ENCODE data around the gene SOX4.

The SOX4 gene

GRCh38 chr6:21612067-21612745, 18.7 kb downstream of the SOX4 start:
- H4K91ac ChIP-seq (ENCODE audit: low read length): no peak overlapping the region
- H2BK120ac ChIP-seq (ENCODE audit: low read depth, low read length): no peak overlapping the region
- no peaks in the 10 kb centered on the region for H3K27me3 ChIP-seq (ENCODE audit: control insufficient read depth in 1 of 2, insufficient read depth in 1 of 2, low read length in 2 of 2)
- no peak overlapping the region for H4K8ac ChIP-seq (ENCODE audit: low read length)
- peak overlapping the region in 1 of 2 experiments; percentile 42 for H2BK12ac ChIP-seq (ENCODE audit: low read length in 2 of 2)
- H3K27ac ChIP-seq (ENCODE audit: low read length, poor library complexity, severe bottlenecking): no peak overlapping the region
- no peaks in the 10 kb centered on the region for H3K9me3 ChIP-seq (ENCODE audit: control insufficient read depth, low read length)
- DNase-seq: no peak
- no peaks in the 10 kb centered on the region for H3K36me3 ChIP-seq (ENCODE audit: control insufficient read depth in 1 of 2, insufficient read depth in 2 of 2, low read depth in 1 of 2, low read length in 2 of 2)
- peaks cover 3% of the 10 kb centered on the region for H3K4me1 ChIP-seq (ENCODE audit: control insufficient read depth, insufficient read depth, low read depth, low read length)
- H3K9ac ChIP-seq (ENCODE audit: low read length): no peak overlapping the region
- no peak overlapping the region for H3K23ac ChIP-seq (ENCODE audit: low read length in 2 of 2)
- no peak overlapping the region for H2BK15ac ChIP-seq (ENCODE audit: low read depth, poor library complexity, severe bottlenecking)
- H3K18ac ChIP-seq (ENCODE audit: low read depth in 1 of 2, low read length in 2 of 2): no peak overlapping the region
- WGBS: 93% methylated on average over 6 of the region's 6 CpGs
- no peak overlapping the region for H2AFZ ChIP-seq (ENCODE audit: low read depth, low read length)
- H3K79me1 ChIP-seq (replicated peaks; ENCODE audit: low read length, poor library complexity, severe bottlenecking): no peaks in the 10 kb centered on the region
- H3K4me3 ChIP-seq (ENCODE audit: insufficient read depth in 1 of 2, low read depth in 1 of 2, low read length in 2 of 2): no peak overlapping the region
- no peak overlapping the region for H3K4ac ChIP-seq (ENCODE audit: low read depth in 1 of 2, low read length in 2 of 2)
- H2AK5ac ChIP-seq (ENCODE audit: low read length, severe bottlenecking): no peak overlapping the region
- H2BK5ac ChIP-seq (ENCODE audit: low read depth, low read length, poor library complexity, severe bottlenecking): no peak overlapping the region
- peak overlapping the region in 1 of 2 experiments; percentile 38 for H3K14ac ChIP-seq (ENCODE audit: low read length in 2 of 2)
- H3K4me2 ChIP-seq (ENCODE audit: low read length, poor library complexity, severe bottlenecking): no peak overlapping the region

GRCh38 chr6:21613809-21614208, 20.3 kb downstream of the SOX4 start:
- no peak overlapping the region for H3K9ac ChIP-seq (ENCODE audit: low read length)
- H3K36me3 ChIP-seq (ENCODE audit: control insufficient read depth in 1 of 2, insufficient read depth in 2 of 2, low read depth in 1 of 2, low read length in 2 of 2): no peaks in the 10 kb centered on the region
- H2AFZ ChIP-seq (ENCODE audit: low read depth, low read length): no peak overlapping the region
- H3K4me3 ChIP-seq (ENCODE audit: insufficient read depth in 1 of 2, low read depth in 1 of 2, low read length in 2 of 2): no peak overlapping the region
- no peak overlapping the region for H4K8ac ChIP-seq (ENCODE audit: low read length)
- no peak overlapping the region for H3K14ac ChIP-seq (ENCODE audit: low read length in 2 of 2)
- H3K18ac ChIP-seq (ENCODE audit: low read depth in 1 of 2, low read length in 2 of 2): no peak overlapping the region
- no peak overlapping the region for H2BK12ac ChIP-seq (ENCODE audit: low read length in 2 of 2)
- no peak overlapping the region for H3K4me2 ChIP-seq (ENCODE audit: low read length, poor library complexity, severe bottlenecking)
- no peaks in the 10 kb centered on the region for H3K27me3 ChIP-seq (ENCODE audit: control insufficient read depth in 1 of 2, insufficient read depth in 1 of 2, low read length in 2 of 2)
- H3K23ac ChIP-seq (ENCODE audit: low read length in 2 of 2): no peak overlapping the region
- H2BK5ac ChIP-seq (ENCODE audit: low read depth, low read length, poor library complexity, severe bottlenecking): no peak overlapping the region
- H3K79me1 ChIP-seq (replicated peaks; ENCODE audit: low read length, poor library complexity, severe bottlenecking): no peaks in the 10 kb centered on the region
- H2BK120ac ChIP-seq (ENCODE audit: low read depth, low read length): no peak overlapping the region
- 70% methylated on average over 1 of the region's 2 CpGs for WGBS
- H3K27ac ChIP-seq (ENCODE audit: low read length, poor library complexity, severe bottlenecking): no peak overlapping the region
- no peak overlapping the region for H2AK5ac ChIP-seq (ENCODE audit: low read length, severe bottlenecking)
- no peak overlapping the region for H2BK15ac ChIP-seq (ENCODE audit: low read depth, poor library complexity, severe bottlenecking)
- no peak for DNase-seq
- H3K4me1 ChIP-seq (ENCODE audit: control insufficient read depth, insufficient read depth, low read depth, low read length): peaks cover 3% of the 10 kb centered on the region
- no peak overlapping the region for H4K91ac ChIP-seq (ENCODE audit: low read length)
- H3K9me3 ChIP-seq (ENCODE audit: control insufficient read depth, low read length): no peaks in the 10 kb centered on the region
- H3K4ac ChIP-seq (ENCODE audit: low read depth in 1 of 2, low read length in 2 of 2): no peak overlapping the region

GRCh38 chr6:21614226-21614625, 20.7 kb downstream of the SOX4 start:
- no peak for DNase-seq
- Histone ChIP-seq H3K14ac (ENCODE audit: low read length in 2 of 2) (no peak overlapping the region), H3K9ac (ENCODE audit: low read length) (no peak overlapping the region)

GRCh38 chr6:21615504-21615903, 22.0 kb downstream of the SOX4 start:
- H3K23ac ChIP-seq (ENCODE audit: low read length in 2 of 2): no peak overlapping the region
- no peak overlapping the region for H2AFZ ChIP-seq (ENCODE audit: low read depth, low read length)
- no peak overlapping the region for H2AK5ac ChIP-seq (ENCODE audit: low read length, severe bottlenecking)
- no peak overlapping the region for H2BK5ac ChIP-seq (ENCODE audit: low read depth, low read length, poor library complexity, severe bottlenecking)
- H3K4me3 ChIP-seq (ENCODE audit: insufficient read depth in 1 of 2, low read depth in 1 of 2, low read length in 2 of 2): no peak overlapping the region
- no peak overlapping the region for H2BK120ac ChIP-seq (ENCODE audit: low read depth, low read length)
- H3K14ac ChIP-seq (ENCODE audit: low read length in 2 of 2): no peak overlapping the region
- H3K4me2 ChIP-seq (ENCODE audit: low read length, poor library complexity, severe bottlenecking): no peak overlapping the region
- no peak overlapping the region for H4K91ac ChIP-seq (ENCODE audit: low read length)
- no peak overlapping the region for H3K4ac ChIP-seq (ENCODE audit: low read depth in 1 of 2, low read length in 2 of 2)
- no peaks in the 10 kb centered on the region for H3K36me3 ChIP-seq (ENCODE audit: control insufficient read depth in 1 of 2, insufficient read depth in 2 of 2, low read depth in 1 of 2, low read length in 2 of 2)
- peak overlapping the region in 1 of 2 experiments; percentile 15 for H2BK12ac ChIP-seq (ENCODE audit: low read length in 2 of 2)
- H3K9me3 ChIP-seq (ENCODE audit: control insufficient read depth, low read length): no peaks in the 10 kb centered on the region
- no peaks in the 10 kb centered on the region for H3K79me1 ChIP-seq (replicated peaks; ENCODE audit: low read length, poor library complexity, severe bottlenecking)
- H3K27me3 ChIP-seq (ENCODE audit: control insufficient read depth in 1 of 2, insufficient read depth in 1 of 2, low read length in 2 of 2): no peaks in the 10 kb centered on the region
- 81% methylated on average over 3 of the region's 3 CpGs for WGBS
- peak overlapping the region; percentile 37 for H3K9ac ChIP-seq (ENCODE audit: low read length)
- no peak overlapping the region for H4K8ac ChIP-seq (ENCODE audit: low read length)
- DNase-seq: no peak
- no peak overlapping the region for H3K27ac ChIP-seq (ENCODE audit: low read length, poor library complexity, severe bottlenecking)
- no peak overlapping the region for H3K18ac ChIP-seq (ENCODE audit: low read depth in 1 of 2, low read length in 2 of 2)
- H2BK15ac ChIP-seq (ENCODE audit: low read depth, poor library complexity, severe bottlenecking): no peak overlapping the region
- H3K4me1 ChIP-seq (ENCODE audit: control insufficient read depth, insufficient read depth, low read depth, low read length): peaks cover 3% of the 10 kb centered on the region

More at GRCh38 chr6:21614226-21614625, 20.7 kb downstream of the SOX4 start:
- H3K23ac ChIP-seq (ENCODE audit: low read length in 2 of 2): no peak overlapping the region
- H2AFZ ChIP-seq (ENCODE audit: low read depth, low read length): no peak overlapping the region
- H4K91ac ChIP-seq (ENCODE audit: low read length): no peak overlapping the region
- no peaks in the 10 kb centered on the region for H3K79me1 ChIP-seq (replicated peaks; ENCODE audit: low read length, poor library complexity, severe bottlenecking)
- 95% methylated on average over 4 of the region's 4 CpGs for WGBS
- no peak overlapping the region for H2BK120ac ChIP-seq (ENCODE audit: low read depth, low read length)
- H3K27ac ChIP-seq (ENCODE audit: low read length, poor library complexity, severe bottlenecking): no peak overlapping the region
- H3K4ac ChIP-seq (ENCODE audit: low read depth in 1 of 2, low read length in 2 of 2): no peak overlapping the region
- no peak overlapping the region for H3K4me2 ChIP-seq (ENCODE audit: low read length, poor library complexity, severe bottlenecking)
- H3K27me3 ChIP-seq (ENCODE audit: control insufficient read depth in 1 of 2, insufficient read depth in 1 of 2, low read length in 2 of 2): no peaks in the 10 kb centered on the region
- no peaks in the 10 kb centered on the region for H3K9me3 ChIP-seq (ENCODE audit: control insufficient read depth, low read length)
- H3K4me3 ChIP-seq (ENCODE audit: insufficient read depth in 1 of 2, low read depth in 1 of 2, low read length in 2 of 2): no peak overlapping the region
- H3K18ac ChIP-seq (ENCODE audit: low read depth in 1 of 2, low read length in 2 of 2): no peak overlapping the region
- no peak overlapping the region for H2AK5ac ChIP-seq (ENCODE audit: low read length, severe bottlenecking)
- H2BK12ac ChIP-seq (ENCODE audit: low read length in 2 of 2): no peak overlapping the region
- peaks cover 3% of the 10 kb centered on the region for H3K4me1 ChIP-seq (ENCODE audit: control insufficient read depth, insufficient read depth, low read depth, low read length)
- no peak overlapping the region for H2BK5ac ChIP-seq (ENCODE audit: low read depth, low read length, poor library complexity, severe bottlenecking)
- no peak overlapping the region for H2BK15ac ChIP-seq (ENCODE audit: low read depth, poor library complexity, severe bottlenecking)
- no peak overlapping the region for H4K8ac ChIP-seq (ENCODE audit: low read length)
- no peaks in the 10 kb centered on the region for H3K36me3 ChIP-seq (ENCODE audit: control insufficient read depth in 1 of 2, insufficient read depth in 2 of 2, low read depth in 1 of 2, low read length in 2 of 2)
